Cardiac atrium fibroblast (primary cell): ENCODE measurements around the gene MUC3A. TPM values are rescaled to one million over a fixed set of nuclear protein-coding genes. Genes with fewer than 3 reads are reported as not detected.

Source experiments
- total RNA-seq: library from RNA; depleted of rRNA; stranded (reverse); fragments of >200 nt; gene quantifications from 2 replicates; pipeline ENCODE4 v1.2.3, GENCODE V29; 2015

The MUC3A gene
- not detected in 2 replicates for total RNA-seq

GRCh38 chr7:100949227-100949932 is at the start of gene MUC3A:
Gene MUC3A (plus strand): TSS chr7:100949534. CDS start chr7:100949625, 91 bp downstream.

GRCh38 chr7:100969066-100969615 is 19.8 kb downstream of the MUC3A start, which contains the start of gene MUC12:
Gene MUC12 (plus strand): TSS chr7:100969565. CDS start chr7:100969623, 58 bp downstream.

Other genes starting within 250 kb of the MUC3A start
- 21.5 and 28.7 TPM in 2 replicates for gene POP7, start 243.4 kb upstream of the MUC3A start, total RNA-seq
- not detected in 2 replicates for gene EPO, start 229.1 kb upstream of the MUC3A start, total RNA-seq
- not detected in 2 replicates for gene ZAN, start 215.9 kb upstream of the MUC3A start, total RNA-seq
- gene EPHB4, start 122.0 kb upstream of the MUC3A start, total RNA-seq = 44.4 and 46.8 TPM in 2 replicates
- gene SLC12A9, start 96.8 kb upstream of the MUC3A start, total RNA-seq = 13.4 and 16.2 TPM in 2 replicates
- 88.0 and 92.2 TPM in 2 replicates for gene TRIP6, start 82.1 kb upstream of the MUC3A start, total RNA-seq
- 43.1 and 52.2 TPM in 2 replicates for gene SRRT, start 74.4 kb upstream of the MUC3A start, total RNA-seq
- gene UFSP1, start 59.8 kb upstream of the MUC3A start, total RNA-seq = 0.49 and 6.0 TPM in 2 replicates
- gene ACHE, start 53.6 kb upstream of the MUC3A start, total RNA-seq = 0.16 TPM in 1 of 2 replicates, not detected in the other
- gene MUC12, start 20.0 kb downstream of the MUC3A start, total RNA-seq = 5.7 TPM in 1 of 2 replicates, not detected in the other
- not detected in 2 replicates for gene MUC17, start 70.5 kb downstream of the MUC3A start, total RNA-seq
- gene TRIM56, start 135.9 kb downstream of the MUC3A start, total RNA-seq = 10.8 and 14.7 TPM in 2 replicates
- gene SERPINE1, start 177.6 kb downstream of the MUC3A start, total RNA-seq = 2,658 and 2,684 TPM in 2 replicates
- gene AP1S1, start 204.9 kb downstream of the MUC3A start, total RNA-seq = 128 and 158 TPM in 2 replicates
- 0.18 and 0.65 TPM in 2 replicates for gene VGF, start 216.0 kb downstream of the MUC3A start, total RNA-seq
- gene NAT16, start 230.8 kb downstream of the MUC3A start, total RNA-seq = not detected in 2 replicates